Keratinocyte (primary cell): ENCODE results near the gene ZNF19. TPM values are rescaled to one million over a fixed set of nuclear protein-coding genes. Genes with fewer than 3 reads are reported as not detected.
A peak's percentile ranks its signal among the peaks of the same experiment; 100 is the strongest.

Source experiments
- DNase-seq: peaks from one replicate; pipeline ENCODE4 v3.0.0-alpha.2; 2011; ENCODE audit warnings: low read depth, missing footprints, low spot score
- FAIRE-seq: peaks from 2 replicates; lab custom pipeline; 2011; peaks lifted over from hg19 to GRCh38; lab: Jason Lieb, UNC
- H2AFZ ChIP-seq: 2 replicates; pipeline ENCODE4 v1.6.0; 2012; ENCODE audit warnings: low read length, control low read depth, inconsistent platforms; ENCODE audit not compliant: control insufficient read depth
- H3K27ac ChIP-seq: 2 replicates; pipeline ENCODE4 v1.5.1; 2011; ENCODE audit warnings: low read length; ENCODE audit not compliant: control insufficient read depth, insufficient read depth
- H3K27me3 ChIP-seq: 3 replicates; pipeline ENCODE4 v1.6.0; 2011; ENCODE audit warnings: low read length; ENCODE audit not compliant: control insufficient read depth, insufficient read depth; ENCODE audit errors: extremely low read depth
- H3K36me3 ChIP-seq, 2 experiments: 2 replicates in 1 of 2; 3 replicates in 1 of 2; pipeline ENCODE4 v1.5.1; 2011; ENCODE audit warnings: low read length in 2 of 2, mild to moderate bottlenecking in 1 of 2; ENCODE audit not compliant: control insufficient read depth in 2 of 2, insufficient read depth in 2 of 2; ENCODE audit errors: extremely low read depth in 1 of 2
- H3K4me1 ChIP-seq: 3 replicates; pipeline ENCODE4 v1.5.1; 2011; ENCODE audit warnings: low read length; ENCODE audit not compliant: control insufficient read depth, insufficient read depth; ENCODE audit errors: extremely low read depth
- H3K4me2 ChIP-seq: 3 replicates; pipeline ENCODE4 v1.6.0; 2011; ENCODE audit warnings: low read depth, low read length; ENCODE audit not compliant: control insufficient read depth, insufficient read depth; ENCODE audit errors: extremely low read depth
- H3K4me3 ChIP-seq, 3 experiments: fragments of 200-600 bp in 1 of 3; sonication (generic) in 1 of 3; 2 replicates in 2 of 3; 3 replicates in 1 of 3; pipeline ENCODE4 v1.5.1; 2011 to 2016; ENCODE audit warnings: low read length in 3 of 3, mild to moderate bottlenecking in 3 of 3, control low read depth in 2 of 3, inconsistent platforms in 1 of 3, low read depth in 1 of 3, mixed read lengths in 1 of 3, mixed run types in 1 of 3, moderate library complexity in 1 of 3; ENCODE audit not compliant: control insufficient read depth in 2 of 3, insufficient read depth in 2 of 3; ENCODE audit errors: extremely low read depth in 1 of 3
- H3K79me2 ChIP-seq: 2 replicates; pipeline ENCODE4 v1.6.0; 2012; ENCODE audit warnings: low read length; ENCODE audit not compliant: control insufficient read depth, insufficient read depth
- H3K9ac ChIP-seq: 3 replicates; pipeline ENCODE4 v1.6.0; 2011; ENCODE audit warnings: low read length; ENCODE audit not compliant: control insufficient read depth, insufficient read depth; ENCODE audit errors: extremely low read depth
- H3K9me1 ChIP-seq: 3 replicates; pipeline ENCODE4 v1.6.0; 2011; ENCODE audit warnings: low read length; ENCODE audit not compliant: control insufficient read depth, insufficient read depth; ENCODE audit errors: extremely low read depth
- H3K9me3 ChIP-seq: 2 replicates; pipeline ENCODE4 v1.5.1; 2012; ENCODE audit warnings: low read depth, low read length; ENCODE audit not compliant: control insufficient read depth
- H4K20me1 ChIP-seq: 3 replicates; pipeline ENCODE4 v1.6.0; 2011; ENCODE audit warnings: low read length; ENCODE audit not compliant: control insufficient read depth, insufficient read depth; ENCODE audit errors: extremely low read depth
- EZH2 ChIP-seq: IDR thresholded peaks from one replicate; pipeline ENCODE4 v1.6.1; 2012; ENCODE audit warnings: inconsistent platforms, mild to moderate bottlenecking, low read length, moderate library complexity
- dilution Hi-C: fragments of 300-500 bp; cut with MboI; formaldehyde crosslinking; loops from one replicate; pipeline ENCODE4 v1.7.0; 2020; ENCODE audit warnings: low sequenced_read_pairs; ENCODE audit not compliant: extremely low pct_ligation_motif_present
- polyA plus RNA-seq, 5 experiments: library from polyadenylated mRNA; depleted of rRNA in 3 of 5; stranded (reverse) in 3 of 5; stranded (forward) in 1 of 5; unstranded in 1 of 5; fragments of >200 nt; gene quantifications; 1 replicate in 1 of 5; 2 replicates in 3 of 5; 3 replicates in 1 of 5; pipeline versions ENCODE4 v1.2.1 to v1.2.3, GENCODE V29; 2011 to 2012; ENCODE audit warnings: missing spikeins in 2 of 5, low read depth in 1 of 5, low replicate concordance in 1 of 5
- TF ChIP-seq, protein P1 (sequence below), 3 experiments: IDR thresholded peaks in 1 of 3; conservative IDR thresholded peaks in 1 of 3; optimal IDR thresholded peaks in 1 of 3; 2 replicates in 2 of 3; 3 replicates in 1 of 3; pipeline versions ENCODE3 to v1.5.1; 2011; ENCODE audit warnings: low read length in 3 of 3, mild to moderate bottlenecking in 3 of 3, moderate library complexity in 2 of 3, control low read depth in 1 of 3, inconsistent platforms in 1 of 3; ENCODE audit not compliant: insufficient read depth in 2 of 3; ENCODE audit errors: extremely low read depth in 1 of 3

ZNF19 gene
- polyA plus RNA-seq, 1 donor (not counting 4 experiments of a cell fraction or from before 2014, with no cell fraction given), result 1.7 TPM

DNA sequence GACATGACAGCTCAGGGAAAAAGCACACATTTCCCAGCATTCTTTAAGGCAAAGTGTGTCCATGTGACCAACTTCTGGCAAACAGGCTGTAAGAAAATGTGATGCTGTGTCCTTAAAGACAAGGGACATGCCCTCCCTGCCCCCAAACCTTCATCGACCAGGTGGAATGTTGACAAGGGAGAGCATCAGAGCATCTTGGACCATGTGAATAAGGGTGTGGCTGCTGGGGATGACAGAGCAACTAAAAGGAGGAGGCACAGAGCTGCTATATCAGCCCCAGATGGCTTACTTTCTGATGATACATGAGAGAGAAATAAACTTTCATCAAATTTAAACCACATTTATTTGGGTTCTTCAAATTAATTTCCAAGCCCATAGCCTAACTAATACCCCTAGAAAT lies 24.9 kb downstream of the ZNF19 start:
- Histone ChIP-seq H3K36me3 (no peaks in the 10 kb centered on the region), H4K20me1 (no peaks in the 10 kb centered on the region), H3K4me2 (no peak overlapping the region), H3K9ac (no peak overlapping the region), H3K9me1 (no peaks in the 10 kb centered on the region), H3K4me3 (no peak overlapping the region), H3K79me2 (peaks cover 17% of the 10 kb centered on the region), H3K27ac (no peak overlapping the region), H2AFZ (no peak overlapping the region), H3K27me3 (no peaks in the 10 kb centered on the region), H3K9me3 (no peaks in the 10 kb centered on the region), H3K4me1 (peaks cover 13% of the 10 kb centered on the region)
- DNase-seq (no peak), FAIRE-seq (no peak)
- TF ChIP-seq EZH2, result no peak
- TF ChIP-seq, protein P1, sequence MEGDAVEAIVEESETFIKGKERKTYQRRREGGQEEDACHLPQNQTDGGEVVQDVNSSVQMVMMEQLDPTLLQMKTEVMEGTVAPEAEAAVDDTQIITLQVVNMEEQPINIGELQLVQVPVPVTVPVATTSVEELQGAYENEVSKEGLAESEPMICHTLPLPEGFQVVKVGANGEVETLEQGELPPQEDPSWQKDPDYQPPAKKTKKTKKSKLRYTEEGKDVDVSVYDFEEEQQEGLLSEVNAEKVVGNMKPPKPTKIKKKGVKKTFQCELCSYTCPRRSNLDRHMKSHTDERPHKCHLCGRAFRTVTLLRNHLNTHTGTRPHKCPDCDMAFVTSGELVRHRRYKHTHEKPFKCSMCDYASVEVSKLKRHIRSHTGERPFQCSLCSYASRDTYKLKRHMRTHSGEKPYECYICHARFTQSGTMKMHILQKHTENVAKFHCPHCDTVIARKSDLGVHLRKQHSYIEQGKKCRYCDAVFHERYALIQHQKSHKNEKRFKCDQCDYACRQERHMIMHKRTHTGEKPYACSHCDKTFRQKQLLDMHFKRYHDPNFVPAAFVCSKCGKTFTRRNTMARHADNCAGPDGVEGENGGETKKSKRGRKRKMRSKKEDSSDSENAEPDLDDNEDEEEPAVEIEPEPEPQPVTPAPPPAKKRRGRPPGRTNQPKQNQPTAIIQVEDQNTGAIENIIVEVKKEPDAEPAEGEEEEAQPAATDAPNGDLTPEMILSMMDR (optimal IDR thresholded peaks at IDR 0.05 in 1 of 3, IDR thresholded peaks at IDR 0.05 in 1 of 3, conservative IDR thresholded peaks at IDR 0.05 in 1 of 3; ENCODE audit: extremely low read depth in 1 of 3, insufficient read depth in 2 of 3, low read length in 3 of 3), result no peak
- dilution Hi-C loops, result no loop called here

DNA sequence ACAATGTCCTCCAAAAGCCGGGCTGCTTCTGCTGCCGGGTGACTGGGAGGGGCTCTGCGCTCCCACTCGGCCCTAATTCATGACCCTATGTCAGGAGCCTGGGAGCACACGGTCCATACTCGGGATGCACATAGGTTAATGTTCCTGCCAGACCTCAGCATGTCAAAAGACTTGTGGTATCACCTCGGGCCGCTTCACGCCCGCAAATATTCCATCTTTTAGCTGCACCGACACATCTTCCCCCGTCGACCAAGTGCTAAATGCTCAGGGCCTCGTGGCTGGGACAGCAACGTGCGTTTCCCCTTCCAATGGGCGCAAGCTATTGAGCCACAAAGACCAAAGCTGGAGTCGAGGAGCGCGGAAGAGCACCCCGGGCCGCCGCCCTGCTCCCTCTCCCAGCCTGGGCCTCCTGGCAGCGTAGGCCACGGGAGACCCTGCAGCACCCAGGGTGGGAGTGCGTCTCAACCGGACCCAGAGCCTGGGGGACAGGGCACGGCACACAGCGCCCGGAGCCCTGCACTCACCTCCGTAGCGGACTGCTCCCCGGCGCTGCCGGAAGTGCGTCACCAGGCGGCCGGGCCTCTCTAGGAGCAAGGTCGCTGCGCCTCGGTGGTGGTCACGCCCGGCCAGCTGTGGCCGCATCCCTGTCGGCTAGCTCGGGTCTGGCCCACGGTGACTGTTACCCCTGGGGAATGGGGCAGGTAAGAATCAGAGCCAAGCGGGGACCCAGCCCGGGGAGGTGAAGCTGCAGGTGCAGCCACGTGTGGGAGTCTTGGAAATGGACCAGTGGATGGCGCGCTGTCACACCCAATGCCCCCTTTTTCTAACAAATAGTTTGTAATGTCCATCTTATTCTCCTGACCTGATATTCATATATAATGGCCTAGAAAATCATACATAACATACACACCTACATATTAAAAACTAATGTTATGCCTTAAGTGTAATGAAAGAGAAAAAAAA lies 27.2 kb downstream of the ZNF19 start, which contains the start of gene ZNF23:
Gene ZNF23, minus strand, starts transcription at position 562 of the 963 bp plus-strand sequence. CDS start 5,451 bp downstream, outside the sequence.
- dilution Hi-C loops, result no loop called here
- Histone ChIP-seq H3K36me3 (no peaks in the 10 kb centered on the region), H3K4me3 (peak within 1 kb of the TSS; percentile 88 to 99 (median 95)), H3K4me2 (peak within 1 kb of the TSS; percentile 91), H3K27ac (peak within 1 kb of the TSS; percentile 84), H3K4me1 (peaks cover 13% of the 10 kb centered on the region), H3K9me1 (no peaks in the 10 kb centered on the region), H3K79me2 (peaks cover 19% of the 10 kb centered on the region), H2AFZ (peak within 1 kb of the TSS; percentile 95), H3K27me3 (no peaks in the 10 kb centered on the region), H3K9ac (peak within 1 kb of the TSS; percentile 92), H3K9me3 (no peaks in the 10 kb centered on the region), H4K20me1 (no peaks in the 10 kb centered on the region)
- TF ChIP-seq EZH2, result no peak
- TF ChIP-seq, protein P1 (optimal IDR thresholded peaks at IDR 0.05 in 1 of 3, IDR thresholded peaks at IDR 0.05 in 1 of 3, conservative IDR thresholded peaks at IDR 0.05 in 1 of 3; ENCODE audit: extremely low read depth in 1 of 3, insufficient read depth in 2 of 3, low read length in 3 of 3), result peak in 2 of 3 experiments; percentile 6 to 44
- no peak for FAIRE-seq
- no peak for DNase-seq
